B cell (primary cell): ENCODE measurements around the gene NDUFA8. TPM values are rescaled to one million over a fixed set of nuclear protein-coding genes. Genes with fewer than 3 reads are reported as not detected.

Experiments used
- ATAC-seq: fragments of 200-7000 bp; cut with Tn5 transposase; one replicate; pipeline ENCODE4 v1.10.0; 2021; ENCODE audit warnings: low read depth, mild to moderate bottlenecking, moderate number of reproducible peaks, moderate library complexity
- CTCF ChIA-PET: fragments of 350-600 bp; sonication (Branson Sonifier 250); formaldehyde crosslinking; loops from one replicate; lab custom pipeline; 2021; ENCODE audit warnings: antibody characterized with exemption, inconsistent platforms; lab: Charles Lee
- POLR2A ChIA-PET: fragments of 350-600 bp; sonication (Branson Sonifier 250); formaldehyde crosslinking; loops from one replicate; lab custom pipeline; 2021; ENCODE audit warnings: antibody characterized with exemption; lab: Charles Lee
- DNase-seq: peaks from one replicate; pipeline ENCODE4 v3.0.0; 2013
- H2AFZ ChIP-seq: 2 replicates; pipeline ENCODE4 v1.6.1; 2012; ENCODE audit warnings: mild to moderate bottlenecking, low read depth, low read length; ENCODE audit not compliant: insufficient read depth, poor library complexity, severe bottlenecking
- H3K27ac ChIP-seq, 2 donors: 1 replicate in 1 of 2; 2 replicates in 1 of 2; pipeline ENCODE4 v1.5.1; 2012 to 2013; ENCODE audit warnings: low read length in 2 of 2, mild to moderate bottlenecking in 2 of 2, moderate library complexity in 1 of 2
- H3K27me3 ChIP-seq, 4 experiments: fragments of 200-600 bp in 1 of 4; sonication (generic) in 1 of 4; replicated peaks in 1 of 4; 1 replicate in 2 of 4; 2 replicates in 2 of 4; pipeline versions ENCODE4 v1.6.1 to v1.7.0; 2013 to 2016; ENCODE audit warnings: low read length in 3 of 4, mild to moderate bottlenecking in 2 of 4, mixed read lengths in 1 of 4, moderate library complexity in 1 of 4; ENCODE audit not compliant: insufficient read depth in 4 of 4, control insufficient read depth in 3 of 4; ENCODE audit errors: control extremely low read depth in 1 of 4
- H3K36me3 ChIP-seq, 2 experiments: replicated peaks in 1 of 2; 1 replicate in 1 of 2; 2 replicates in 1 of 2; pipeline versions ENCODE4 v1.6.1 to v1.7.1; 2013; ENCODE audit warnings: low read length in 1 of 2; ENCODE audit not compliant: insufficient read depth in 2 of 2, control insufficient read depth in 1 of 2; ENCODE audit errors: control extremely low read depth in 1 of 2, extremely low read depth in 1 of 2
- H3K4me1 ChIP-seq, 2 donors: fragments of 200-600 bp in 1 of 2; sonication (generic) in 1 of 2; 1 replicate in 1 of 2; 2 replicates in 1 of 2; pipeline versions ENCODE4 v1.5.1 to v1.6.1; 2013 to 2017; ENCODE audit warnings: low read length in 2 of 2; ENCODE audit not compliant: control insufficient read depth in 2 of 2, insufficient read depth in 2 of 2
- H3K4me2 ChIP-seq: replicated peaks from 2 replicates; pipeline ENCODE3; 2012; ENCODE audit warnings: mild to moderate bottlenecking, low read depth, low read length; ENCODE audit not compliant: poor library complexity, severe bottlenecking
- H3K4me3 ChIP-seq, 5 experiments: fragments of 200-600 bp in 1 of 5; sonication (generic) in 1 of 5; 1 replicate in 3 of 5; 2 replicates in 2 of 5; pipeline versions ENCODE4 v1.5.1 to v1.7.0; 2011 to 2016; ENCODE audit warnings: low read length in 4 of 5, mild to moderate bottlenecking in 4 of 5, low read depth in 2 of 5, control low read depth in 1 of 5, moderate library complexity in 1 of 5; ENCODE audit not compliant: insufficient read depth in 1 of 5; ENCODE audit errors: control extremely low read depth in 1 of 5, extremely low read depth in 1 of 5
- H3K79me2 ChIP-seq: fragments of 200-600 bp; sonication (generic); one replicate; pipeline ENCODE4 v1.6.0; 2016; ENCODE audit warnings: low read length; ENCODE audit not compliant: control insufficient read depth, insufficient read depth
- H3K9ac ChIP-seq: fragments of 200-600 bp; sonication (generic); 2 replicates; pipeline ENCODE4 v1.6.1; 2017; ENCODE audit warnings: mild to moderate bottlenecking, low read length, moderate library complexity
- H3K9me3 ChIP-seq, 3 donors: one replicate each; pipeline versions ENCODE4 v1.6.1 to v1.7.1; 2013; ENCODE audit warnings: low read length in 2 of 3; ENCODE audit not compliant: control insufficient read depth in 2 of 3, insufficient read depth in 1 of 3; ENCODE audit errors: control extremely low read depth in 1 of 3
- H4K20me1 ChIP-seq: 2 replicates; pipeline ENCODE4 v1.6.0; 2012; ENCODE audit warnings: mild to moderate bottlenecking, low read length; ENCODE audit not compliant: insufficient read depth, control insufficient read depth, poor library complexity, severe bottlenecking
- H3K27ac Mint-ChIP-seq: one replicate; pipeline ENCODE4 v1.8.0; 2021; ENCODE audit warnings: mixed read lengths
- H3K27me3 Mint-ChIP-seq: one replicate; pipeline ENCODE4 v1.8.0; 2021; ENCODE audit warnings: mixed read lengths
- H3K4me1 Mint-ChIP-seq: one replicate; pipeline ENCODE4 v1.8.0; 2021; ENCODE audit warnings: mixed read lengths
- H3K4me3 Mint-ChIP-seq: one replicate; pipeline ENCODE4 v1.8.0; 2021; ENCODE audit warnings: mixed read lengths
- H3K9me3 Mint-ChIP-seq: one replicate; pipeline ENCODE4 v1.8.0; 2022; ENCODE audit warnings: mixed read lengths; ENCODE audit not compliant: insufficient read depth
- CTCF ChIP-seq: fragments of 200-600 bp; IDR thresholded peaks from one replicate; pipeline ENCODE4 v1.8.0; 2022; ENCODE audit warnings: antibody characterized with exemption, mild to moderate bottlenecking
- EZH2 ChIP-seq: IDR thresholded peaks from 2 replicates; pipeline ENCODE4 v1.6.1; 2012; ENCODE audit warnings: borderline replicate concordance, low read depth, mild to moderate bottlenecking, moderate library complexity, low read length; ENCODE audit not compliant: insufficient read depth, poor library complexity, severe bottlenecking
- WGBS: methylation state at CpG from one replicate; pipeline ENCODE4 v1.1.5; 2013; ENCODE audit warnings: missing lambda C conversion rate; ENCODE audit not compliant: insufficient coverage; 5-methylcytosine and 5-hydroxymethylcytosine counted together
- intact Hi-C: fragments of 100-400 bp; cut with micrococcal nuclease; formaldehyde crosslinking; loops from one replicate; pipeline ENCODE4 v1.10.0; 2022
- polyA plus RNA-seq: library from polyadenylated mRNA; depleted of rRNA; stranded (reverse); fragments of >200 nt; gene quantifications from 2 replicates; pipeline ENCODE4 v1.2.3, GENCODE V29; 2012
- total RNA-seq, 2 donors: library from RNA; stranded (reverse); fragments of 120-200 nt in 1 of 2; gene quantifications; 1 replicate in 1 of 2; 2 replicates in 1 of 2; pipeline versions ENCODE4 v1.2.3 to v1.2.4, GENCODE V29; 2013 to 2022

NDUFA8 gene
- total and polyA plus RNA-seq, 2 donors (not counting 1 experiment from before 2014, with no cell fraction given) = 10.6 to 15.7 TPM

- no peak overlapping the region for H3K4me3 ChIP-seq
- no peak overlapping the region for H2AFZ ChIP-seq
- WGBS = 99% methylated on average over 7 of the region's 7 CpGs
- Mint-ChIP-seq H3K27ac (no peak overlapping the region), H3K27me3 (peaks cover 30% of the 10 kb centered on the region), H3K4me3 (no peak overlapping the region), H3K9me3 (no peaks in the 10 kb centered on the region), H3K4me1 (no peaks in the 10 kb centered on the region)
- ATAC-seq (no peak), DNase-seq (no peak)
- no peak overlapping the region for H3K4me2 ChIP-seq
- H3K27ac ChIP-seq = no peak overlapping the region
- intact Hi-C loops = no loop called here
- H3K79me2 ChIP-seq = no peaks in the 10 kb centered on the region
- no peak for TF ChIP-seq CTCF
- no peak for TF ChIP-seq EZH2
- POLR2A ChIA-PET = no interaction called here
- no peaks in the 10 kb centered on the region for H4K20me1 ChIP-seq
- peaks cover 0 to 3% (median 0%) of the 10 kb centered on the region in 4 experiments for H3K27me3 ChIP-seq
- H3K36me3 ChIP-seq = no peaks in the 10 kb centered on the region
- H3K9ac ChIP-seq = no peak overlapping the region
- H3K9me3 ChIP-seq = no peaks in the 10 kb centered on the region
- H3K4me1 ChIP-seq = no peaks in the 10 kb centered on the region
- CTCF ChIA-PET = no interaction called here
Measured at GRCh38 chr9:122183501-122183900, 23.9 kb upstream of the NDUFA8 start.

GRCh38 chr9:122180633-122181032, 21.1 kb upstream of the NDUFA8 start:
- ChIA-PET CTCF (no interaction called here), POLR2A (no interaction called here)
- no peak overlapping the region for H3K4me3 Mint-ChIP-seq
- Histone ChIP-seq H3K9me3 (no peaks in the 10 kb centered on the region), H3K4me1 (no peaks in the 10 kb centered on the region), H3K27me3 (peaks cover 0 to 3% (median 0%) of the 10 kb centered on the region in 4 experiments), H3K27ac (no peak overlapping the region), H3K4me3 (no peak overlapping the region), H3K36me3 (no peaks in the 10 kb centered on the region), H4K20me1 (no peaks in the 10 kb centered on the region), H3K9ac (no peak overlapping the region), H3K79me2 (no peaks in the 10 kb centered on the region), H2AFZ (no peak overlapping the region), H3K4me2 (no peak overlapping the region)
- TF ChIP-seq EZH2 (no peak), CTCF (no peak)
- WGBS = 40% methylated on average over 3 of the region's 4 CpGs
- H3K27ac Mint-ChIP-seq = no peak overlapping the region
- intact Hi-C loops = no loop called here
- H3K9me3 Mint-ChIP-seq = no peaks in the 10 kb centered on the region
- DNase-seq = no peak
- no peaks in the 10 kb centered on the region for H3K4me1 Mint-ChIP-seq
- no peak for ATAC-seq
- peaks cover 39% of the 10 kb centered on the region for H3K27me3 Mint-ChIP-seq
